NK-92 (cell line): ENCODE results near the gene AMZ2.
"Not testable (repeated sequence)": the region's sequence is repeated elsewhere in the genome, so short reads cannot be mapped to it uniquely, and the experiment has no call there.

Source experiments
- DNase-seq: peaks from one replicate; lab custom pipeline; 2025; ENCODE audit not compliant: unreplicated experiment; lab: John Stamatoyannopoulos, UW

AMZ2 gene

DNA sequence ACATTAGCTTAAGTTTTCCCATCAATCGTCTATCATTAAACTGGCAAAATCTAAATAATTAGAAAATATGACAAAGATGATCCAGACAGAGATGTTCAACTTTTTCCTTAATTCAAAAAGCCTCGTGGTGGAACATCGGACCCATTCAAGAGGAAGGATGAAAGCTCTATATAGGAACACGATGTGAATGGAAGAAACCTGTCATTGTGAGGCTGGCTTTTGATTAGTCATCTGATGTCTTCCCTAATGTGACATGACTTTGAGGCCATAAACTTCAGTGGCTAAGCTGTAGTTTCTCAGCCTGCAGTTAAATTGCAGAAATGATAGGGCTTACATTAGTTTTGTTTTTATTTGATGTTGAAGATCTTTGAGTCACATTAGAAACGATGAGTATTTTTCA lies 1.0 kb downstream of the AMZ2 start:
- DNase-seq = no peak

DNA sequence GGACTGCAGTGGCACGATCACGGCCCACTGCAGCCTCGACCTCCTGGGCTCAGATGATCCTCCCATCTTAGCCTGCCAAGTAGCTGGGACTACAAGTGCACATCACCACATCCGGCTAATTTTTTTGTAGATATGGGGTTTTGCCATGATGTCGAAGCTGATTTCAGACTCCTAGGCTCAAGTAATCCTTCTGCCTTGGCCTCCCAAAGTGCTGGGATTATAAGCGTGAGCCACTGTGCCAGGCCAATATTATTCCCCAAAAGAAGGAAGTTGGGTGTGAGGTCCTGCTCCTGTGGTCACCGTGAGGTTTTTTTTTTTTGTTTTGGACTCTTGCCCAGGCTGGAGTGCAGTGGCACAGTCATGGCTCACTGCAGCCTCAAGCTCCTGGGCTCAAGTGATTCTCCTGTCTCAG lies 1.5 kb downstream of the AMZ2 start:
- no peak for DNase-seq

DNA sequence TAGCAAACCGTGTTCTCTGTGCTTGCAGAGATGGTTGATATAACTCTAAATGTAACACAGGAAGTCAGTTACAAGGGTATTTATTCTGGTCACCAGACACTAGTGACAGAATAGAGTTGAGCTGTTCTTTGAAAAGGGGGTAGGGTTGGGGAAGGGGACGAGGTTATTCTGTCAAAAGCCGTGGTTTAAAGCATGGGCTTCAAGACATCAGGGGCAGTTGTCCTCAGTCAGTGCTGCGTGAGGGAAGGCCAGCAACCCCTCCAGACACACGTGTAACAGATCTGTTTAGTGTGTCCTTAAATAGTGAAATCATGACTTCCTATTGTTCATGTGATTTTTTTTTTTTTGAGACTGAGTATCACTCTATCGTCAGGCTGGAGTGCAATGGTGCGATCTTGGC lies 5.6 kb downstream of the AMZ2 start:
- not testable (repeated sequence) for DNase-seq

DNA sequence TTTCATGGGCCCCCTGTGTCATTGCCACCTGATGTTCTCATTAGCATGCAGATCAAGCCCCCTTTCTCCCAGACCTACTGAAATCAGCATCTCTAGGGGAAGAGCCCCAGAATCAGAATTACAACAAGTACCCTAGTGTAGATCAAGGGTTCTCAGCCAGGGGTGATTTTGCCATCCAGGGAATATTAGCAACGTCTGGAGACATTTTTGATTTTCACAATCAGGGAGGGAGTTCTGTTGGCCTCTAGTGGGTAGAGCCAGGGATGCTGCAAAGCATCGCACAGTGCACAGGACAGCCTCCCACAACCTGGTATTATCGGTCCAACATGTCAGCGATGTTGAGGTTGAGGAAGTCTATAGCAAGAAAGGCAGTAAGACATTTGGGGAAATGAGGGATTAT lies 7.3 kb downstream of the AMZ2 start:
- DNase-seq = no peak

DNA sequence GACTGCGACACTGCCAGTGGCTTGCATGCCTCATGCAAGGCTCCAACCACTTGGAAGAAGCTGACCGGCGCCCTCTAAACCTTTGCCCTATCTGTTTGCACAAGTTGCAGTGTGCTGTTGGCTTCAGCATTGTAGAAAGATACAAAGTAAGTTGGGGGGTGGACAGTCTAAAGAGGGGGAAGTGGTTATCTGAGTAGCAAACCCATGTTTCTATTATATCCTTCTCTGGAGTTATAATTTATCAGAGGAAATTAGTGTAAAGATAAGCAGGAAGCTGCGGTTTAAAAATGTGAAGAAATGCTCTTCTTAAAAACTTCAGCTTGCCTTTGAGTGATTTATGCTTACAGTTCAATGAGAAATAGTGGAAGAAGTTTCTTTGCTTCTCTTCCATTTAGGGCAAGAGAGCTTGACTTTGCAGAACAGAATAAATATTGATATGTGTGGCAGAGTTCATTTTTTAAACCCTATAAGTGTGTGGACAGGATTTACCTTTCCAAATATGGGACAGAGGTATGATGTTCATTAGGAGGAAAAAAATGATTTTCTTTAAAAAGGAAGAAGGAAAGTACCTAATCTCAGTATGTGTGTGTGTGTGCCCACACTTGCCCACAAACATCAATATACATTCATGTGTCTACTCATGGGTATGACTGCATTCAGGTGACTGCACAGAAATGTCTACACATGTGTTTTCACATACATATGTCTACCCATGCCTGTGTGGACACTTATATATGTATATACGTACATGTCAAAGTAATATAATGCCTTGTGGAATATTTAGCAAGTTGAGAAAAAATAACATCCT lies 8.1 kb downstream of the AMZ2 start:
- DNase-seq = no peak

DNA sequence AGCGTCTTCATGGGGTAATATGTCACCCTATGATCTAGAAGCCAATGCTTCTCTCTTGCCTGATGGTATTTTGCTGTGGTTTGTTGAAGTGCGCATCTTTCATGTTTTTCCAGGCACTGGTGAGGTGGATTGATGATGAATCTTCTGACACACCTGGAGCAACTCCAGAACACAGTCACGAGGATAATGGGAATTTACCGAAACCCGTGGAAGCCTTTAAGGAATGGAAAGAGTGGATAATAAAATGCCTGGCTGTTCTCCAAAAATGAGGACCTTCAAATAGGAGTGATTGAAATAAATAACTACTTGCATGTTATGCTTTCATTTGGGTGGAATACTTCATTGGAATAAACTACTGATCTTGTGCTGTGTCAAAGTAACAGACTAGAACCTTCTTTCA lies 8.9 kb downstream of the AMZ2 start:
- not testable (repeated sequence) for DNase-seq

DNA sequence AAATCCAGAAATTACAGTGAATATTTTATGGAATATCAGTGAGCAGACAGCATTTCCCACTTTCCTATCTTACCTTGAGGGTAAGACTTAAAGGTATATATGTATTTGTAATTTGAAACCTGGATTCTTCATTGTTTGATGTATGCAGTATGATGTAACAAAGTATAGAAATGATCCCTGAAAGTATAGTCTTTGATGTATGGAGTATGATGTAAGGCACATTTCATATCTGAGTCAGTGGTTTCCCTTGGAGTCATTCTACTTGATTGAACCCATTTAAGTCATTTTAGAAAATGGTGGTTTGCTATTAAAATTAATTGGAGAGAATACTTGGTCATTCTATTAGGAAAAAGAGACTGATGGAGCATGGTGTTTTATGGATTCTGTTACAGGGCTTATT lies 10.1 kb downstream of the AMZ2 start:
- no peak for DNase-seq

DNA sequence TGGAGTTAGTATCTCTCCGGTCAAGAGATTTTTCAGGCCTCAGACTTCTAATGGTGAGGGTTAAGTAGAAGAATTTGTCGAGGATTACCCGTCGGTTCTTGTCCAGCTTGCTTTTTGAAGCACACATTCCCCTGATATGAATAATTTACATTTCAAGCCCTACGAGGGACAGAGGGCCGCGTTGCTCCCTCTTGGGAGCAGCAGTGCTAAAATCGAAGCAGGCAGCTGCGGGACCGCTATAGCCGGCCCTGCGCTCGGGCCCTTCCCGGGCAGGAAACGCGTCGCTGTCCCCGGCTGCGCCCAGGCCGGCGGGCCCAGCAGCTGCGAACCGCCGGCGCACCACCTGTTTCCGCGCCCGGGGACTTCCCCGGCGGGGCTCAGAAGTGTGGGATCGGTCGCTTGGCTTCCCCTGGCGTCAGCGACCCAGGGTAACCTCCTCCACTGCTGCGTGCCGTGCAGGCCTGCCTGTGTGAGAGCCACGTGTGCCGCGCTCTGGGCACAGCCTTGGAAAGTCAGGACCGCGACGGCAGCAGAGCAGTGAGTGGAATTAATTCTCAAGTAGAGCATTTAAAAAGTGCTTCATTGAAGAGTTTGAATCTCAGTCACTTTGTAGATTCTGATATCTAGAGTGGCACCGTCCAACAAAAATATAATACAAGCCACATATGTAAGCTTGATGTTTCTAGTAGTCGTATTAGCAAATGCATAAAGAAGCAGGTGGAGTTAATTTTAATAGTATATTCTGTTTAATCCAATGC lies 11.2 kb downstream of the AMZ2 start:
- not testable (repeated sequence) for DNase-seq

DNA sequence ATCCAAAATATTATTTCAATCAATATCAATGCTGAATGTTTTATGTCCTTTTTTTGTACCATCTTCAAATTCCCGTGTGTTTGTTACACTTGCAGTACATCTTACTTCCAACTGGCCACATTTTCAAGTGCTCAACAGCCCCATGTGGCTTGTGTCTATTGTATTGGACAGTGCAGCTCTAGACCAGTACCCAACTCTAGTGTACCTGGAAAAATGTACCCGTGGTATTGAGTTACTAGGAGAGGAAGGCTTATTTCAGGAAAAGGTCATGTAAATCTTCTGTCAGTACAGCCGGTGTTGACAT lies 11.8 kb downstream of the AMZ2 start:
- DNase-seq = not testable (repeated sequence)

DNA sequence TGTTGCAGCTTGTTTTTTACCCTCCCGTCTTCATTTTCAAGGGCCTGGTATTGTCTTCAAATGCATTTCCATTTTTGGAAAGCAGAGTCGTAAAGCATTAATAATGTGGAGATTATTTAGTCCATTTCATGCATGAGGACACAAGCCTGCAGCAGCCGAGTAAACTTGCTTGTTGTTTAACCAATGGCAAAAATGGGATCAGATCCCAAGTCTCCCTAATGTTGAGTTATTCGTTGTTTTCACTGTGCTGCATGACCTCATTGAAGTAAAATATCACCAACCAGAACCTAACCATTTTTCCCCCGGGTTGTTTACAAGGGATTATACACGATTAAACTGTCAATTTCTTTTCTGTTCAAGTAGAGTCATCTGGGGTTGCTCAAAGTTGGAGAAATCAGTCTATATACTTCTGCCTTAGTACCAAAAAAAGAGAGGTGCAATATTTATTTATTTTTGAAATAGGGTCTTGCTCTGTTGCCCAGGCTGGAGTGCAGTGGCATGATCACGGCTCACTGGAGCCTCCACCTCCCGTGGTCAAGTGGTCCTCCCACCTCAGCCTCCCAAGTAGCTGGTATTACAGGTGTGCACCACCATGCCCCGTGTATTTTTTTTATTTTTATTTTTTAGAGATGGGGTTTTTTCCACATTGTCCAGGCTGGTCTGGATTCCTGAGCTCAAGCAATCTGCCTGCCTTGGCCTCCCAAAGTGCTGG lies 12.4 kb downstream of the AMZ2 start:
- DNase-seq = no peak

DNA sequence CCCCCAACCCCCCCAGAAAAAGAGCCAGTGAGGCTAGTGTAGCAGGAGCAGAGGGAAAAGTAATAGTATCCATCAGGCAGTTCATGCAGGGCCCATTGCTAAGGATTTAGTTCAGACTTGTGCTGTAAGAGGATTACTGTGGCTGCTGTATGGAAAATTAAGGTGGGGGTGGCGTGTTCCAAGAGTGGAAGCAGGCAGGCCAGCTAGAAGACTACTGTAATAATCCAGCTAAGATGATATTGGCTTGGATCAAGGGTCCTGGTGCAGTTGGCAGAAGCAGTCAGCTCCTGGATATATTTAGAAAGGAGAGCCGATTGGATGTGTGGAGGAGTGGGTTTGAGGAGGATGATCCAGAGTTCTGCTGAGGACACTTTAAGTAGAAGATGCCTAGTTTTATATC lies 14.6 kb downstream of the AMZ2 start:
- not testable (repeated sequence) for DNase-seq

DNA sequence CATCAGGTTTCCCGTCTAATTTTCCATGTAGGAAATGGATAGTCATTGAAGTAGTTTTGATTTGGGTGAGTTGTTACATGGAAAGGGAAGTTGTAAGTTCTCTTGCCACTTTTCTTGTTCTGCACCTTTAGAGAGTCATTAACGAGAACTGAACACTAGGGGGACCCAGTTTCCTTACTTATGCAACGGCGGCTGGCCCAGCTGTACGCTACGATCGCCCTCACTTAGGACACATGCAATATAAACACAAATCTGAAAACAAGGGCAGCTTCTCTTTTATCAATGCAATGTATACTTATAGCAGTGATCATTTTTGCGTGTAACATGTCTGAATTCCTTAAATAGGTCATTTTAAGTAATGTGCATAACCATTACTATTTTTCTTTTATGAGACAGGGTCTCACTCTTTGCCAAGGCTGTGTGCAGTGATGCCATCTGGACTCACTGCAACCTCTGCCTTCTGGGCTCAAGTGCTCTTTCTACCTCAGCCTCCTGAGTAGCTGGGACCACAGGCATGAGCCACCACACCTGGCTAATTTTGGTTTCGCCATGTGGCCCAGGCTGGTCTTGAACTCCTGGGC lies 15.3 kb downstream of the AMZ2 start:
- not testable (repeated sequence) for DNase-seq

DNA sequence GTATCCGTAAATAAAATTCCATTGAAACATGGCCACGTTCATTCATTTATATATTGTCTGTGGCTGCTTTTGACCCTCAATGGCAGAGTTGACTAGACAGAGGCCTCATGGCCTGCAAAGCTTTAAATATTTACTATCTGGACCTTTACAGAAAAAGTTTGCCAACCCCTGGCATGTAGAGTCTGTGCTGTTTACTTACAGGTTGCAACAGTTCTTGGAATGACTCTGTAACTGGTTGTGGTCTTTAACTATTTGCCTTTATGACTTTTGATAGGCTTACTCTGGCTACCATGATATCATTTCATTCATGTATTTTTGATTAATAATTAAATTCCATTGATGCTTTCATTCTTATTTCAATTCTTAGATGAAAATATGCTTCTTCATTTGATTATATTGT lies 18.0 kb downstream of the AMZ2 start:
- not testable (repeated sequence) for DNase-seq

DNA sequence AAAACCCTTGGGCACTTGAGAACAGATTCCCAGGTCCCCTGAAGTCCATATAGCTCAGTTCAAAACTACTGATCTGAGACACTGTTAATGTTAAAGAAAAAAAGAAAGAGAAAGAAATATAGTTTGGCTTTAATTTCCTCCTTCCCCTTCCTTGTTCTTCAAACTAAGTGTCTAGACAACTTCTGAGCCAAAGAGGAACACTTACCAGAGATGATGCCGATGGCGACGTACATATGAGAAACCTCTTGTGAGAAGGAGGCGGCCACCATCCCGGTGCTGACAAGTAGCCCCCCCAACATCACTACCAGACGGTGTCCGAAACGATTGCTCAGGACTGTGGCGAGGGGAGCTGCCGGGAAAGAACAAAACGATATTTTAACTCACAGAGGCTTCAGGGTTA lies 25.9 kb downstream of the AMZ2 start:
- no peak for DNase-seq

DNA sequence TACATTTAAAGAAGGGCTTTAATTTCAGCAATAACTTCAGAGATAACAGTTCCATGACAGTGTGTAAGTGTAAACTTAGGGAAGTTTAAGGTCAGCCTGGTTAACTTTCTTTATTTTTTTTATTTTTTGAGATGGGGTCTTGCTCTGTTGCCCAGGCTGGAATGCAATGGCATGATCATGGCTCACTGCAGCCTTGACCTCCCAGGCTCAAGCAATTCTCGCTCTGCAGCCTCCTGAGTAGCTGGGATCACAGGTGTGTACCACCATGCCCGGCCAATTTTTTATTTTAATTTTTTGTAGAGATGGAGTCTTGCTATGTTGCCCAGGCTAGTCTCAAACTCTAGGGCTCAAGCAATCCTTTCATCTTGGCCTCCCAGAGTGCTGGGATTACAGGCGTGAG lies 28.5 kb downstream of the AMZ2 start:
- DNase-seq = not testable (repeated sequence)

DNA sequence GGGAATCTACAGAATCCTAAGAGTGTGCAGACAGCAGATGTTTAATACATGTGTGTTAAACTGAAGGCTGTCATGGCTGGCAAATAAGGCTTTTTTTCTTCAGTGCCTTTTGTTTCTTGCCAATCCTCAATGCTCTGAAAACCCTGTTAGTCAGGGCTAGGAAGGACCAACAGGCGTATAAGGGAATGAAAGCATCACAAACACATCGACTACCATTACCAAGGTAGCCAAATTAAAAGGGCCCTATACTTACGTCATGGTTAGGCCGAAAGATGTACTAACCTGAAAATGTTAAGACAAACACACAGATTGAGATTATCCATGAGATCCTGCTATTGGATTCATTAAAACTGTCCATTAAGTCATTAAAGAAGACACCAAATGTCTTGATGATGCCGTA lies 30.0 kb downstream of the AMZ2 start:
- no peak for DNase-seq

DNA sequence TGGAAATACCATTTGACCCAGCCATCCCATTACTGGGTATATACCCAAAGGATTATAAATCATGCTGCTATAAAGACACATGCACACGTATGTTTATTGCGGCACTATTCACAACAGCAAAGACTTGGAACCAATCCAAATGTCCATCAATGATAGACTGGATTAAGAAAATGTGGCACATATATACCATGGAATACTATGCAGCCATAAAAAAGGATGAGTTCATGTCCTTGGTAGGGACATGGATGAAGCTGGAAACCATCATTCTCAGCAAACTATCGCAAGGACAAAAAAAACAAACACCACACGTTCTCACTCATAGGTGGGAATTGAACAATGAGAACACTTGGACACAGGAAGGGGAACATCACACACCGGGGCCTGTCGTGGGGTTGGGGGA lies 34.1 kb downstream of the AMZ2 start:
- DNase-seq = not testable (repeated sequence)

DNA sequence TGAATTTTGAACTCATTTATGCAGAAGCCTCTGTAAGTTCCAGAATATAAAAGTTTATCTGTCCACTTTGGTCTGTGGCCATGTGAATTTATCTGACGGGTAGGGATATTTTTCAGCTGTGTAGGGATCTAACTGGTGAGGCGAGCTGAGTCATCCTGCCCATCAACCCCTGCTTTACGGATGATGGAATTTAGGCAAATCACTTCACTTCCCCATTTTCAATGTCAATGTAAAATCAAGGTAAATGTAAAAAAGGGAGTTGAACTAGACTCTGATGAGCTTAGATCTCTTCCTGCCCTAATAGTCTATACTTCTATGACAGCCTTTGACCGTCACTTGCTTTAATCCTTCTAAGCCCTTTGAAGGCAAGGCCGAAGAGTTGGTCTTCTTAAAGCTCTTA lies 40.5 kb downstream of the AMZ2 start:
- DNase-seq = no peak

DNA sequence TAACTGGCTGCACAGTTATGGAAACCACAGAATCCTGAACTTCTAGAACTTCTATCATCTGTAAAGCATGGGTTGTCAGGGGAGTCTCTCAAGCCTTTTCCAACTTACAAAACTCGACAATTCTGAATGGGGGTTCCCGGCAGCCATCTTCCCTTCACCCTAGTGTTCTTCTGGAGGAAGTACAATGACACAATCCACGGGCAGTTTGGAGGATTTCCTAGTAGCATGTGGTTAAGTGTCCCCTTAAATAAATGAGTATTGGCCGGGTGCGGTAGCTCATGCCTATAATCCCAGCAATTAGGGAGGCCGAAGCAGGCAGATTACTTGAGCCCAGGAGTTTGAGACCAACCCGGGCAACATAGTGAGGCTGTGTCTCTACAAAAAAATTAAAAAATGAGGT lies 41.0 kb downstream of the AMZ2 start:
- DNase-seq = no peak

DNA sequence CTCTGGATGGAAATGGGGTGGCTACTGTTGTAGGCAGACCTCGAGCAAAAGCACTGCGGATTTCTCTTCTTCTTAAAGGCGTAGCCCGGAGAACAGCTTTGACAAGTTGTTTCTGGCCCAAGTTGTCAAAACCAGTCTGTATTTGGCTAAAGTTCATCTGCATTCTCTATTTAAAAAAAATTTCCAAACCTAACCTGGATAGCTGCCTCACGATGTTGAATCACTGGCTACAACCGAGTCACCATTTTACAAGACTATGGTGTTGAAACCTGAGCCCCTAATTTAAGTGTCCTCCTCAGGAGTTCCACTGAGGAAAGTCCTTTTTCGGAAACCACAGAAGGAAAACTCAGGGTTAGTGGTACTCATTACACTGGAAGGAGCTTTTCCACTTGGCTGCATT lies 41.6 kb downstream of the AMZ2 start:
- no peak for DNase-seq

DNA sequence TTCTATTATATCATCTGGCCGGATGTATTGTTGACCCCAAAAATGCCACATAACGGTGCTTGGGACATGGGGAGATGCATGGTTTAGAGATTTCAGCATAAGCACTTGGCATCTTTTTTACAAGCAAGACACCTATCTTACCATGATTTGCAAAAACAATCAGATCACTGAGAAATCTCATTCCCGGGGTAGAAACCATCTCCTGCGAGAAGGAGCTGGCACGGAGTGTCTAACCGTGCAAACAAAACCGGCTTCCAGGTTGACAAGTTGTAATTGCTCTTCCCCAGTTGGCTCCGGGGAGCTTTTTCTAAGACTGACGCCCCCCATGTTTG lies 42.1 kb downstream of the AMZ2 start:
- no peak for DNase-seq
